CD4-positive, alpha-beta T cell (primary cell): ENCODE data around the gene SLC35G6. TPM values are rescaled to one million over a fixed set of nuclear protein-coding genes. Genes with fewer than 3 reads are reported as not detected.

ENCODE experiments used
- ATAC-seq: fragments of 200-7000 bp; cut with Tn5 transposase; one replicate; pipeline ENCODE4 v1.10.0; 2022; ENCODE audit warnings: mild to moderate bottlenecking; ENCODE audit not compliant: poor library complexity
- CTCF ChIA-PET: fragments of 350-600 bp; sonication (Branson Sonifier 250); formaldehyde crosslinking; loops from one replicate; lab custom pipeline; 2021; ENCODE audit warnings: antibody characterized with exemption, inconsistent platforms; lab: Charles Lee
- POLR2A ChIA-PET: fragments of 350-600 bp; sonication (Branson Sonifier 250); formaldehyde crosslinking; loops from one replicate; lab custom pipeline; 2021; ENCODE audit warnings: antibody characterized with exemption, inconsistent platforms; lab: Charles Lee
- DNase-seq, 14 experiments: peaks; one replicate each; pipeline ENCODE4 v3.0.0-alpha.2; 2013 to 2020; ENCODE audit warnings: mixed read lengths in 2 of 14
- H3K27ac ChIP-seq, 2 donors: one replicate each; pipeline versions ENCODE4 v1.5.1 to v1.7.0; 2013; ENCODE audit warnings: low read length in 2 of 2, low read depth in 1 of 2, mild to moderate bottlenecking in 1 of 2
- H3K27me3 ChIP-seq, 2 experiments: 1 replicate in 1 of 2; 2 replicates in 1 of 2; pipeline versions ENCODE4 v1.6.1 to v1.7.0; 2013; ENCODE audit warnings: low read length in 2 of 2, control low read depth in 1 of 2, mild to moderate bottlenecking in 1 of 2, moderate library complexity in 1 of 2; ENCODE audit not compliant: insufficient read depth in 2 of 2, control insufficient read depth in 1 of 2
- H3K36me3 ChIP-seq: one replicate; pipeline ENCODE4 v1.6.1; 2013; ENCODE audit warnings: low read length, control low read depth; ENCODE audit not compliant: insufficient read depth
- H3K4me1 ChIP-seq: one replicate; pipeline ENCODE4 v1.6.1; 2013; ENCODE audit warnings: low read length, control low read depth; ENCODE audit not compliant: insufficient read depth
- H3K4me3 ChIP-seq: one replicate; pipeline ENCODE4 v1.5.1; 2013; ENCODE audit warnings: mild to moderate bottlenecking, low read length, moderate library complexity
- H3K9me3 ChIP-seq, 2 experiments: 1 replicate in 1 of 2; 2 replicates in 1 of 2; pipeline versions ENCODE4 v1.6.1 to v1.7.0; 2013; ENCODE audit warnings: low read length in 2 of 2, mild to moderate bottlenecking in 2 of 2, control low read depth in 1 of 2, moderate library complexity in 1 of 2; ENCODE audit not compliant: control insufficient read depth in 1 of 2, insufficient read depth in 1 of 2
- H3K27ac Mint-ChIP-seq: one replicate; pipeline ENCODE4 v1.8.0; 2020; ENCODE audit warnings: mixed read lengths
- H3K27me3 Mint-ChIP-seq: one replicate; pipeline ENCODE4 v1.8.0; 2021; ENCODE audit warnings: mixed read lengths
- H3K36me3 Mint-ChIP-seq: one replicate; pipeline ENCODE4 v1.8.0; 2021; ENCODE audit warnings: low read depth, mixed read lengths
- H3K4me1 Mint-ChIP-seq: one replicate; pipeline ENCODE4 v1.8.0; 2021; ENCODE audit warnings: low read depth, mixed read lengths
- H3K4me3 Mint-ChIP-seq: one replicate; pipeline ENCODE4 v1.8.0; 2020; ENCODE audit warnings: mild to moderate bottlenecking, mixed read lengths
- H3K9me3 Mint-ChIP-seq: one replicate; pipeline ENCODE4 v1.8.0; 2020; ENCODE audit warnings: mixed read lengths
- CTCF ChIP-seq: fragments of 200-600 bp; IDR thresholded peaks from one replicate; pipeline ENCODE4 v1.8.0; 2022; ENCODE audit warnings: antibody characterized with exemption, mild to moderate bottlenecking
- intact Hi-C, 2 experiments: fragments of 100-400 bp; cut with DNase I in 1 of 2; cut with micrococcal nuclease in 1 of 2; formaldehyde crosslinking; loops; one replicate each; pipeline versions ENCODE4 v1.15.1 to v1.9.0; 2023 to 2025; cut with DNase I, micrococcal nuclease
- total RNA-seq, 174 experiments: library from RNA in 2 of 174; stranded (reverse) in 2 of 174; gene quantifications; one replicate each; pipeline ENCODE4 v1.2.3 and lab custom pipeline; 2021 to 2026

Gene SLC35G6
- total RNA-seq, 2 experiments from 2014 or later: 0.17 TPM; not detected in 1

- H3K36me3 Mint-ChIP-seq: peaks cover 4% of the 10 kb centered on the region
- no peak for TF ChIP-seq CTCF
- DNase-seq (peak in 1 of 14 experiments; percentile 27), ATAC-seq (no peak)
- peak within 1 kb of the TSS; percentile 39 for H3K4me3 ChIP-seq
- peaks cover 60% of the 10 kb centered on the region for H3K4me1 ChIP-seq
- peaks cover 50% of the 10 kb centered on the region for H3K4me1 Mint-ChIP-seq
- H3K9me3 Mint-ChIP-seq: no peaks in the 10 kb centered on the region
- ChIA-PET CTCF (interaction anchor here (1.9 kb wide), 1 partner anchor 84 kb away, joined by 5 read pairs; no protein-coding TSS in a partner anchor), POLR2A (interaction anchor here (1.0 to 9.0 kb wide), 5 partner anchors 14 to 84 kb away, joined by 3 to 156 read pairs (median 8); partner anchors contain the start of genes POLR2A, SLC35G6 and ZBTB4)
- no peak within 1 kb of the TSS for H3K27ac ChIP-seq
- peaks cover 54 to 62% of the 10 kb centered on the region in 2 experiments for H3K27me3 ChIP-seq
- H3K27ac Mint-ChIP-seq: peak within 1 kb of the TSS; percentile 45
- H3K4me3 Mint-ChIP-seq: peak within 1 kb of the TSS; percentile 88
- peaks cover 0 to 12% of the 10 kb centered on the region in 2 experiments for H3K9me3 ChIP-seq
- peaks cover 59% of the 10 kb centered on the region for H3K27me3 Mint-ChIP-seq
- H3K36me3 ChIP-seq: no peaks in the 10 kb centered on the region
- intact Hi-C loops: loop anchor here (1.0 to 10.0 kb wide), 7 partner anchors 15 to 392 kb away; partner anchors contain the start of genes CTDNEP1 (in 1 of the 2), EIF5A (in 1 of the 2), ELP5 (in 1 of the 2) and KCTD11 (in 1 of the 2)
Observed at GRCh38 chr17:7439462-7440112, 41.7 kb upstream of the SLC35G6 start, which contains the start of gene FGF11. Gene FGF11 (plus strand): TSS chr17:7439512. CDS start chr17:7439621, 109 bp downstream.

GRCh38 chr17:7440113-7440833, 41.0 kb upstream of the SLC35G6 start:
- TF ChIP-seq CTCF: no peak
- POLR2A ChIA-PET: interaction anchor here (0.7 to 9.0 kb wide), 9 partner anchors 13 to 246 kb away, joined by 3 to 156 read pairs (median 5); partner anchors contain the start of genes POLR2A, SLC35G6, SOX15 and TP53
- Mint-ChIP-seq H3K27me3 (peaks cover 62% of the 10 kb centered on the region), H3K4me1 (peaks cover 48% of the 10 kb centered on the region), H3K27ac (peak overlapping the region; percentile 45), H3K4me3 (peak overlapping the region; percentile 88), H3K36me3 (peaks cover 2% of the 10 kb centered on the region), H3K9me3 (no peaks in the 10 kb centered on the region)
- Histone ChIP-seq H3K4me1 (peaks cover 64% of the 10 kb centered on the region), H3K27me3 (peaks cover 60 to 68% of the 10 kb centered on the region in 2 experiments), H3K27ac (no peak overlapping the region), H3K9me3 (peaks cover 0 to 16% of the 10 kb centered on the region in 2 experiments), H3K36me3 (no peaks in the 10 kb centered on the region), H3K4me3 (peak overlapping the region; percentile 31)
- CTCF ChIA-PET: interaction anchor here (0.7 to 1.9 kb wide), 3 partner anchors 44 to 394 kb away, joined by 3 to 5 read pairs (median 3); partner anchors contain the start of gene POLR2A
- no peak for ATAC-seq
- intact Hi-C loops: no loop called here
- DNase-seq: peak in 7 of 14 experiments; percentile 14 to 61 (median 34)

- DNase-seq (peak in 2 of 14 experiments; percentile 48 to 51), ATAC-seq (no peak)
- TF ChIP-seq CTCF: no peak
- POLR2A ChIA-PET: interaction anchor here (0.7 to 9.0 kb wide), 10 partner anchors 13 to 246 kb away, joined by 3 to 156 read pairs (median 6); partner anchors contain the start of genes ACAP1, POLR2A, SLC35G6 and SOX15
- H3K27me3 ChIP-seq: peaks cover 65 to 73% of the 10 kb centered on the region in 2 experiments
- H3K27me3 Mint-ChIP-seq: peaks cover 68% of the 10 kb centered on the region
- CTCF ChIA-PET: interaction anchor here (0.7 to 1.9 kb wide), 3 partner anchors 44 to 395 kb away, joined by 3 to 5 read pairs (median 3); partner anchors contain the start of gene POLR2A
- peaks cover 0 to 21% of the 10 kb centered on the region in 2 experiments for H3K9me3 ChIP-seq
- peak overlapping the region; percentile 45 for H3K4me3 Mint-ChIP-seq
- peaks cover 65% of the 10 kb centered on the region for H3K4me1 ChIP-seq
- peaks cover 51% of the 10 kb centered on the region for H3K4me1 Mint-ChIP-seq
- no peak overlapping the region for H3K27ac Mint-ChIP-seq
- H3K9me3 Mint-ChIP-seq: no peaks in the 10 kb centered on the region
- intact Hi-C loops: no loop called here
- H3K4me3 ChIP-seq: no peak overlapping the region
- no peaks in the 10 kb centered on the region for H3K36me3 Mint-ChIP-seq
- no peaks in the 10 kb centered on the region for H3K36me3 ChIP-seq
- no peak overlapping the region for H3K27ac ChIP-seq
Observed at GRCh38 chr17:7440834-7441195, 40.4 kb upstream of the SLC35G6 start.
